ENCODE measurements around the gene L2HGDH. TPM values are rescaled to one million over a fixed set of nuclear protein-coding genes. Genes with fewer than 3 reads are reported as not detected.

The L2HGDH gene
- total and polyA plus RNA-seq, 9 of the 15 experiments (the other 6 are each of a cell fraction or from before 2014, with no cell fraction given): 1.7 to 16.1 (median 10.5) TPM

- TF ChIP-seq CGGBP1 (CRISPR knock-in tag; IDR thresholded peaks at IDR 0.05) (no peak), NKRF (IDR thresholded peaks at IDR 0.05; ENCODE audit: borderline replicate concordance) (no peak), JUNB (CRISPR knock-in tag; conservative IDR thresholded peaks at IDR 0.05) (no peak), ARID1B (IDR thresholded peaks at IDR 0.05) (no peak), DPF2 (IDR thresholded peaks at IDR 0.05) (no peak), SFPQ (IDR thresholded peaks at IDR 0.05; ENCODE audit: low read depth, low read length) (no peak), ARID3B (CRISPR knock-in tag; IDR thresholded peaks at IDR 0.05; ENCODE audit: borderline replicate concordance) (no peak), HDAC6 (IDR thresholded peaks at IDR 0.05; ENCODE audit: low read depth, low read length) (no peak), CBFA2T3 (IDR thresholded peaks at IDR 0.05) (no peak), TFE3 (CRISPR knock-in tag; IDR thresholded peaks at IDR 0.05) (no peak), FIP1L1 (IDR thresholded peaks at IDR 0.05; ENCODE audit: low read depth, low read length, poor library complexity, severe bottlenecking) (peak; percentile 45), E2F8 (IDR thresholded peaks at IDR 0.05; ENCODE audit: low read depth, partially characterized antibody) (no peak), ZNF140 (CRISPR knock-in tag; IDR thresholded peaks at IDR 0.05) (no peak), HDAC3 (IDR thresholded peaks at IDR 0.05; ENCODE audit: borderline replicate concordance, partially characterized antibody) (no peak), RAD21 (CRISPR knock-in tag; conservative IDR thresholded peaks at IDR 0.05 in 1 of 2, IDR thresholded peaks at IDR 0.05 in 1 of 2) (no peak), ARID2 (IDR thresholded peaks at IDR 0.05) (no peak)
Measured at GRCh38 chr14:50231475-50232275, 80.4 kb downstream of the L2HGDH start, which contains the start of gene SOS2 (continued).
